Omental fat pad (tissue), 4 donors: ENCODE measurements around the gene GBP2. TPM values are rescaled to one million over a fixed set of nuclear protein-coding genes. Genes with fewer than 3 reads are reported as not detected.

Experiments used
- ATAC-seq: fragments of 150-250 bp; one replicate; pipeline ENCODE4 v1.9.1; 2016; ENCODE audit warnings: mild to moderate bottlenecking, moderate library complexity; ENCODE audit not compliant: low FRiP score
- DNase-seq: peaks from one replicate; pipeline ENCODE4 v3.0.0-alpha.2; 2019; ENCODE audit warnings: low spot score
- total RNA-seq, 4 donors: library from RNA; depleted of rRNA; stranded (reverse); fragments of >200 nt; gene quantifications; one replicate each; pipeline ENCODE4 v1.1.0, GENCODE V29; 2016
- TF ChIP-seq, protein P1 (sequence below), 3 donors: fragments of 450-650 bp; IDR thresholded peaks; one replicate each; pipeline ENCODE4 v1.5.1; 2016 to 2017; ENCODE audit warnings: antibody characterized with exemption in 3 of 3, mild to moderate bottlenecking in 3 of 3, moderate library complexity in 2 of 3

Gene GBP2
- total RNA-seq, 4 donors from 2014 or later, result 66.9 to 126 (median 81.6) TPM

- TF ChIP-seq, protein P1, sequence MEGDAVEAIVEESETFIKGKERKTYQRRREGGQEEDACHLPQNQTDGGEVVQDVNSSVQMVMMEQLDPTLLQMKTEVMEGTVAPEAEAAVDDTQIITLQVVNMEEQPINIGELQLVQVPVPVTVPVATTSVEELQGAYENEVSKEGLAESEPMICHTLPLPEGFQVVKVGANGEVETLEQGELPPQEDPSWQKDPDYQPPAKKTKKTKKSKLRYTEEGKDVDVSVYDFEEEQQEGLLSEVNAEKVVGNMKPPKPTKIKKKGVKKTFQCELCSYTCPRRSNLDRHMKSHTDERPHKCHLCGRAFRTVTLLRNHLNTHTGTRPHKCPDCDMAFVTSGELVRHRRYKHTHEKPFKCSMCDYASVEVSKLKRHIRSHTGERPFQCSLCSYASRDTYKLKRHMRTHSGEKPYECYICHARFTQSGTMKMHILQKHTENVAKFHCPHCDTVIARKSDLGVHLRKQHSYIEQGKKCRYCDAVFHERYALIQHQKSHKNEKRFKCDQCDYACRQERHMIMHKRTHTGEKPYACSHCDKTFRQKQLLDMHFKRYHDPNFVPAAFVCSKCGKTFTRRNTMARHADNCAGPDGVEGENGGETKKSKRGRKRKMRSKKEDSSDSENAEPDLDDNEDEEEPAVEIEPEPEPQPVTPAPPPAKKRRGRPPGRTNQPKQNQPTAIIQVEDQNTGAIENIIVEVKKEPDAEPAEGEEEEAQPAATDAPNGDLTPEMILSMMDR (IDR thresholded peaks at IDR 0.05), result no peak
- ATAC-seq (no peak), DNase-seq (no peak)
These were observed 41.8 kb upstream of the GBP2 start for GRCh38 chr1:89167590-89168230.

GRCh38 chr1:89166705-89167104, 40.8 kb upstream of the GBP2 start:
- ATAC-seq (no peak), DNase-seq (no peak)
- TF ChIP-seq, protein P1 (IDR thresholded peaks at IDR 0.05), result no peak

DNA sequence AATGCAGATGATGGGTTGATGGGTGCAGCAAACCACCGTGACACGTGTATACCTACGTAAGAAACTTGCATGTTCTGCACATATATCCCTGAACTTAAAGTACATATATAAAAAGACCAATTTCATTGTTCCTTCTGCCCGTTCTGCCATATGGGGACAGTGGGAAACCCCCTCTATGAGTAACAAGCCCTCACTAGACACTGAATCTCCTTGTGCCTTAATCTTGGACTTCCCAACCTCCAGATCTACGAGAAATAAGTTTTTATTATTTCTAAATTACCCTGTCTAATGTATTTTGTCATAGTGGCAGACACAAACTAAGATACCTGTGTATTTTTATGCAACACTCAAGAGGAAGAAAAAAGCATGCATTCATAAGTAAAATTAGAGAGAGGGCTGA, 39.9 kb upstream of the GBP2 start:
- ATAC-seq, result no peak
- DNase-seq, result no peak
- TF ChIP-seq, protein P1 (IDR thresholded peaks at IDR 0.05), result no peak

DNA sequence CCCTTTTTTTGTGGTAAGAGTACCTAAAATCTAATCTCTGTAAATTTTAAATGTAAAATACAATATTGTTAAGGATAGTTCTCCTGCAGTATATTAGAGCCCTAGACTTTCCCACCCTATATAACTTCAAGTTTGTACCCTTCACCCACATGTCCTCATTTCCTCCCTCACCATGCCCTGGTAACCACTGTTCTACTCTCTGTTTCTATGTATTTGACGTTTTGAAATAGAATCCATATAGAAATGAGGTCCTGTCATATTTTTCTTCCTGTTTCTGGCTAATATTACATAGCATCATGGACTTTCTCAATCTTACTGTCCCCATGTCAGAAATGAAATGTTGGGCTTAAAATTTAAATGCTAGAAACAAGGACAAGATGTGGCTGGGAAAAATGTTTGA, 25.1 kb upstream of the GBP2 start:
- ATAC-seq, result no peak
- TF ChIP-seq, protein P1 (IDR thresholded peaks at IDR 0.05), result no peak
- DNase-seq, result no peak

GRCh38 chr1:89149976-89150375, 24.1 kb upstream of the GBP2 start:
- no peak for DNase-seq
- TF ChIP-seq, protein P1 (IDR thresholded peaks at IDR 0.05), result no peak

DNA sequence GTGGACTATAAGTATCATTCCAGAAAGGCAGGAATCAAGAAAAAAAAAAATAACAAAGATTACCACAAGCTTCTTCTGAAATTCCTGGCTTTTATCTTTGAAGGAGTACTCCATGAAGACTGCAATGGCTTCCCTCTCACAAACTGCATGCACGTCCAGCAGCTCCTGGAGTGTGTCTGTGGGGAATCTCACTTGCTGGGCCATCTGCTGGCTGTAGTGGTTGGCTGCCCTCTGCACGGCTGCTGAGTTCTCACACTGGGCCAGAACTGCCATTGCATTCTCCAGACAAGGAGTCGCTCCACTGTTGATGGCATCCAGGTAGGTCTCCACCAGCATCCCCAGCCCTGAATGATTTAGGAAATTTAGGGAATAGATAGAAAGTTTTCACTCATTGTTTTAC, 23.3 kb upstream of the GBP2 start:
- TF ChIP-seq, protein P1 (IDR thresholded peaks at IDR 0.05), result no peak
- peak; percentile 87 for ATAC-seq
- DNase-seq, result no peak

More at GRCh38 chr1:89149976-89150375, 24.1 kb upstream of the GBP2 start:
- ATAC-seq, result no peak
